Effector memory CD4-positive, alpha-beta T cell (primary cell): ENCODE measurements around the gene NFYB.
"Not testable (repeated sequence)": the region's sequence is repeated elsewhere in the genome, so short reads cannot be mapped to it uniquely, and the experiment has no call there.

Experiments used
- DNase-seq, 3 donors: peaks; one replicate each; pipeline ENCODE4 v3.0.0-alpha.2; 2020
- H3K27ac ChIP-seq: 2 replicates; pipeline ENCODE4 v1.7.0; 2013; ENCODE audit warnings: mild to moderate bottlenecking, low read length, moderate library complexity; ENCODE audit not compliant: insufficient read depth, poor library complexity, severe bottlenecking
- H3K27me3 ChIP-seq: replicated peaks from 2 replicates; pipeline ENCODE4 v1.7.0; 2013; ENCODE audit warnings: mild to moderate bottlenecking, low read length; ENCODE audit not compliant: insufficient read depth, control insufficient read depth, poor library complexity, severe bottlenecking
- H3K36me3 ChIP-seq: 2 replicates; pipeline ENCODE4 v1.7.0; 2013; ENCODE audit warnings: mild to moderate bottlenecking, low read length, moderate library complexity; ENCODE audit not compliant: control insufficient read depth, insufficient read depth
- H3K4me1 ChIP-seq: 2 replicates; pipeline ENCODE4 v1.7.0; 2013; ENCODE audit warnings: low read length, mild to moderate bottlenecking; ENCODE audit not compliant: control insufficient read depth, insufficient read depth, poor library complexity, severe bottlenecking
- H3K4me3 ChIP-seq: 2 replicates; pipeline ENCODE4 v1.7.0; 2013; ENCODE audit warnings: low read length, low read depth, mild to moderate bottlenecking; ENCODE audit not compliant: insufficient read depth, poor library complexity, severe bottlenecking
- H3K9me3 ChIP-seq: 2 replicates; pipeline ENCODE4 v1.7.0; 2013; ENCODE audit warnings: mild to moderate bottlenecking, low read length, moderate library complexity; ENCODE audit not compliant: control insufficient read depth

The NFYB gene

GRCh38 chr12:104175726-104176247, 37.8 kb upstream of the NFYB start:
- Histone ChIP-seq H3K9me3 (no peaks in the 10 kb centered on the region), H3K4me3 (no peak overlapping the region), H3K27ac (no peak overlapping the region), H3K27me3 (no peaks in the 10 kb centered on the region), H3K4me1 (no peaks in the 10 kb centered on the region), H3K36me3 (no peaks in the 10 kb centered on the region)
- DNase-seq: no peak

- H3K27ac ChIP-seq, H3K27me3 ChIP-seq, H3K36me3 ChIP-seq, DNase-seq, H3K9me3 ChIP-seq, H3K4me1 ChIP-seq, H3K4me3 ChIP-seq: not testable (repeated sequence)
Measured at GRCh38 chr12:104173804-104174203, 35.8 kb upstream of the NFYB start.

- no peaks in the 10 kb centered on the region for H3K4me1 ChIP-seq
Measured at GRCh38 chr12:104172570-104172947, 34.5 kb upstream of the NFYB start.

GRCh38 chr12:104171785-104172569, 34.0 kb upstream of the NFYB start:
- no peaks in the 10 kb centered on the region for H3K36me3 ChIP-seq
- no peak overlapping the region for H3K4me3 ChIP-seq
- no peaks in the 10 kb centered on the region for H3K9me3 ChIP-seq
- H3K4me1 ChIP-seq: no peaks in the 10 kb centered on the region
- H3K27me3 ChIP-seq: no peaks in the 10 kb centered on the region
- no peak for DNase-seq
- no peak overlapping the region for H3K27ac ChIP-seq

More at GRCh38 chr12:104172570-104172947, 34.5 kb upstream of the NFYB start:
- H3K36me3 ChIP-seq: no peaks in the 10 kb centered on the region
- H3K9me3 ChIP-seq: no peaks in the 10 kb centered on the region
- H3K27me3 ChIP-seq: no peaks in the 10 kb centered on the region
- no peak overlapping the region for H3K27ac ChIP-seq
- DNase-seq: no peak
- H3K4me3 ChIP-seq: no peak overlapping the region

- H3K4me1 ChIP-seq: no peaks in the 10 kb centered on the region
- no peaks in the 10 kb centered on the region for H3K9me3 ChIP-seq
- no peaks in the 10 kb centered on the region for H3K27me3 ChIP-seq
- H3K36me3 ChIP-seq: no peaks in the 10 kb centered on the region
- DNase-seq: no peak
- no peak overlapping the region for H3K4me3 ChIP-seq
- H3K27ac ChIP-seq: no peak overlapping the region
Measured at GRCh38 chr12:104168596-104168995, 30.6 kb upstream of the NFYB start.

GRCh38 chr12:104167519-104168458, 29.8 kb upstream of the NFYB start:
- no peaks in the 10 kb centered on the region for H3K27me3 ChIP-seq
- no peak for DNase-seq
- no peak overlapping the region for H3K27ac ChIP-seq
- H3K4me3 ChIP-seq: no peak overlapping the region
- no peaks in the 10 kb centered on the region for H3K36me3 ChIP-seq
- H3K9me3 ChIP-seq: no peaks in the 10 kb centered on the region
- H3K4me1 ChIP-seq: no peaks in the 10 kb centered on the region

- no peaks in the 10 kb centered on the region for H3K36me3 ChIP-seq
- DNase-seq: no peak
Measured at GRCh38 chr12:104166465-104166864, 28.5 kb upstream of the NFYB start.

GRCh38 chr12:104165801-104166200, 27.8 kb upstream of the NFYB start:
- no peak for DNase-seq
- no peak overlapping the region for H3K27ac ChIP-seq
- no peaks in the 10 kb centered on the region for H3K9me3 ChIP-seq
- H3K4me3 ChIP-seq: no peak overlapping the region
- H3K4me1 ChIP-seq: no peaks in the 10 kb centered on the region
- H3K27me3 ChIP-seq: no peaks in the 10 kb centered on the region
- no peaks in the 10 kb centered on the region for H3K36me3 ChIP-seq

More at GRCh38 chr12:104166465-104166864, 28.5 kb upstream of the NFYB start:
- Histone ChIP-seq H3K9me3 (no peaks in the 10 kb centered on the region), H3K4me1 (no peaks in the 10 kb centered on the region), H3K4me3 (no peak overlapping the region), H3K27ac (no peak overlapping the region), H3K27me3 (no peaks in the 10 kb centered on the region)

- no peak for DNase-seq
- H3K9me3 ChIP-seq: no peaks in the 10 kb centered on the region
- H3K27me3 ChIP-seq: no peaks in the 10 kb centered on the region
- no peaks in the 10 kb centered on the region for H3K4me1 ChIP-seq
- no peak overlapping the region for H3K27ac ChIP-seq
- H3K4me3 ChIP-seq: no peak overlapping the region
- no peaks in the 10 kb centered on the region for H3K36me3 ChIP-seq
Measured at GRCh38 chr12:104164634-104165033, 26.6 kb upstream of the NFYB start.

- DNase-seq: no peak
- no peaks in the 10 kb centered on the region for H3K9me3 ChIP-seq
- no peaks in the 10 kb centered on the region for H3K36me3 ChIP-seq
- no peak overlapping the region for H3K27ac ChIP-seq
- no peaks in the 10 kb centered on the region for H3K27me3 ChIP-seq
- H3K4me1 ChIP-seq: no peaks in the 10 kb centered on the region
- no peak overlapping the region for H3K4me3 ChIP-seq
Measured at GRCh38 chr12:104163631-104164030, 25.6 kb upstream of the NFYB start.
